ENCODE measurements around the gene CDH4. TPM values are rescaled to one million over a fixed set of nuclear protein-coding genes. Genes with fewer than 3 reads are reported as not detected.

CDH4 gene
- total RNA-seq, 1 experiment from 2014 or later = not detected

GRCh38 chr20:61332016-61332975 lies 80.2 kb downstream of the CDH4 start:
- no peak overlapping the region for H3K4me3 ChIP-seq (ENCODE audit: low read depth in 2 of 2, low read length in 2 of 2)
- ChIA-PET CTCF (no interaction called here), POLR2A (no interaction called here)
- no peaks in the 10 kb centered on the region for H3K4me1 ChIP-seq (ENCODE audit: control insufficient read depth, insufficient read depth, low read length)
- DNase-seq (ENCODE audit: low read depth, low spot score) = no peak
- no peak for ATAC-seq
- in situ Hi-C loops (cut with HindIII; ENCODE audit: low pct_unique_long_range_greater_than_20kb, low sequenced_read_pairs) = no loop called here
- BruUV-seq (replicated peaks) = no TSS peak
- intact Hi-C loops (cut with micrococcal nuclease; ENCODE audit: unreplicated experiment) = no loop called here
- no peaks in the 10 kb centered on the region for H3K9me3 ChIP-seq (ENCODE audit: control insufficient read depth, insufficient read depth, low read depth, low read length)
- TF ChIP-seq SIN3A (IDR thresholded peaks at IDR 0.05; ENCODE audit: borderline replicate concordance, insufficient read depth, low read depth, low read length) (no peak), REST (IDR thresholded peaks at IDR 0.05; ENCODE audit: insufficient read depth in 1 of 2, low read depth in 2 of 2, low read length in 1 of 2) (peak in 1 of 2 experiments; percentile 9; a peak in 1 of 4 replicates)
- no peaks in the 10 kb centered on the region for H3K36me3 ChIP-seq (ENCODE audit: control insufficient read depth, insufficient read depth, low read length)
- 0 out of 2 replicates have a peak, but pooled peaks cover 2% of the 10 kb centered on the region for H3K27me3 ChIP-seq (ENCODE audit: control insufficient read depth, insufficient read depth, low read length)
- no peak overlapping the region for H3K27ac ChIP-seq (ENCODE audit: low read length)

GRCh38 chr20:61333484-61334108 lies 81.5 kb downstream of the CDH4 start:
- no peaks in the 10 kb centered on the region for H3K4me1 ChIP-seq (ENCODE audit: control insufficient read depth, insufficient read depth, low read length)
- DNase-seq (ENCODE audit: low read depth, low spot score) (no peak), ATAC-seq (no peak)
- no peaks in the 10 kb centered on the region for H3K9me3 ChIP-seq (ENCODE audit: control insufficient read depth, insufficient read depth, low read depth, low read length)
- H3K27ac ChIP-seq (ENCODE audit: low read length) = no peak overlapping the region
- ChIA-PET CTCF (no interaction called here), POLR2A (no interaction called here)
- 0 out of 2 replicates have a peak, but pooled peaks cover 5% of the 10 kb centered on the region for H3K27me3 ChIP-seq (ENCODE audit: control insufficient read depth, insufficient read depth, low read length)
- intact Hi-C loops (cut with micrococcal nuclease; ENCODE audit: unreplicated experiment) = no loop called here
- H3K4me3 ChIP-seq (ENCODE audit: low read depth in 2 of 2, low read length in 2 of 2) = no peak overlapping the region
- H3K36me3 ChIP-seq (ENCODE audit: control insufficient read depth, insufficient read depth, low read length) = no peaks in the 10 kb centered on the region
- BruUV-seq (replicated peaks) = no TSS peak
- in situ Hi-C loops (cut with HindIII; ENCODE audit: low pct_unique_long_range_greater_than_20kb, low sequenced_read_pairs) = no loop called here
- TF ChIP-seq POLR2AphosphoS5 (IDR thresholded peaks at IDR 0.05; ENCODE audit: low read depth, low read length) = no peak
- TF ChIP-seq CTCF (IDR thresholded peaks at IDR 0.05) = no peak
- TF ChIP-seq REST (IDR thresholded peaks at IDR 0.05; ENCODE audit: insufficient read depth in 1 of 2, low read depth in 2 of 2, low read length in 1 of 2) = no peak
